HG03521 (cell line): ENCODE results near the gene AREG.

Experiments used
- ATAC-seq: cut with Tn5 transposase; IDR thresholded peaks from one replicate; pipeline ENCODE4 v1.9.1; 2021; ENCODE audit warnings: mild to moderate bottlenecking, moderate library complexity; ENCODE audit not compliant: unreplicated experiment

Gene AREG

DNA sequence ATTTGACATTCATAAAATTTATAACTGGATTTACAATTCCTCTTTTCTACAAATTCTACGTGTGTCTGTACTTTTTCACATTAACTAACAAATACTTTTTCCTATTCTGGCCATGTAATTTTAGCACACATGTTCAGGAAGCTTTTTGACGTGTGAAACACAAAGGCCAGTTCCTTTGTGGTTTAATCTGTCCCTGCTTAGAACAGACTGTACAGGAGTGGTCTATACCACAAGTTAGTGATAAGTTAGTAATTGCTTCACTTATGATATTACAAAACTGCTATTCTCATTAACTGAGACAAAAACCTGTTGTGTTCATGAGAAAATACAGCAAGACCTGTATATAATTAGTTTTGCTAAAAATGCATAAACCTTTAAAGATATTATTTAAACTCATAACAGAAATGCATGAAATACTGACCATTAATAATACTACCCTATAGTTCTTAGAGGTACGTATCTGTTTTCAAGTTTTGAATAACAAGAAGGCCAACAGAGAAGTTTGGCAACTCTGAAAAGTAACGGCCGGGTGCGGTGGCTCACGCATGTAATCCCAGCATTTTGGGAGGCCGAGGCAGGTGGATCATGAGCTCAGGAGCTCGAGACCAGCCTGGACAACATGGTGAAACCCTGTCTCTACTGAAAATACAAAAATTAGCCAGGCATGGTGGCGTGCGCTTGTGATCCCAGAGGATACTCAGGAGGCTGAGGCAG is 13.7 kb upstream of the AREG start:
- peak; percentile 65 for ATAC-seq

GRCh38 chr4:74433043-74433442 is 11.9 kb upstream of the AREG start:
- ATAC-seq: no peak

- ATAC-seq: no peak
Observed at GRCh38 chr4:74433541-74434172, 11.3 kb upstream of the AREG start.

DNA sequence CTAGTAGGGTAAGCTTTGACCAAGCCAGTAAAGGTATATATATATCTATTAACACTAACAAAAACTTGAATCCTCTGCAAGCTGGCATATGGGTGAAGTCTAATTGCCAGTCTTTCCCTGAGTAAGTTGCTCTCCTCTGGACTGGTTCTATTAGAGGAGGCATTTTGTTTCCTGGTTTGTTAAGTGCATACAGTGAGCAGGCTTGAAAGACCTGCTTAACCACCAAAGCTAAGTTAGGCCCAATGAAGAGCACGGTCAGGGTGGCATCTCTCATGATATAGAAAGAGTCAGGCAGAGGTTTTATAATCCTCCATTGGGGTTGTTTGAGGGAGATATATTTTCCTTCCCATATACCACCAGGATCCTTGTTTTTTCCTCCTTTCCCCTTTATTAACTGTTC is 9.6 kb upstream of the AREG start:
- ATAC-seq: no peak

- no peak for ATAC-seq
Observed at GRCh38 chr4:74437866-74438265, 7.1 kb upstream of the AREG start.

DNA sequence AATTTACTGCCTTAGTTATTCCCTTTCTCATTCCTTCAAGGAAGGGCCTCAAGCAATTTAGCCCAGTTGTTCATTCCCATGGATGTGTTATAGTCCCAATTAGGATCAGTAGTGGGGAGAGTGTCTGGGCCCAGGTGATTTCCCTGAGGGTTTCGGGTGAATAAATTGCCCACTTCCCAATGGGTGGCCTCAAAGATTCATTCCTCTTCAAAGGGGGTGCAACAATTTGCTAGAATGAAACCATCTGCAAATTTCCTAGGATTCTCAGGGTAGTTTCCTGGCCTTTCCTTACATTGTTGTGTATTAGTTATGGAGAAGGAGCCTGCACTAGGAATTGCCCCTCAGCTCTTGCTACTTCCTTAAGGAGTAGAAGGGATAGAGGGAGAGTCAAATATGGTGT is 6.3 kb upstream of the AREG start:
- no peak for ATAC-seq

GRCh38 chr4:74439952-74440351 is 5.0 kb upstream of the AREG start:
- no peak for ATAC-seq

- ATAC-seq: no peak
Observed at GRCh38 chr4:74440356-74440755, 4.6 kb upstream of the AREG start.

DNA sequence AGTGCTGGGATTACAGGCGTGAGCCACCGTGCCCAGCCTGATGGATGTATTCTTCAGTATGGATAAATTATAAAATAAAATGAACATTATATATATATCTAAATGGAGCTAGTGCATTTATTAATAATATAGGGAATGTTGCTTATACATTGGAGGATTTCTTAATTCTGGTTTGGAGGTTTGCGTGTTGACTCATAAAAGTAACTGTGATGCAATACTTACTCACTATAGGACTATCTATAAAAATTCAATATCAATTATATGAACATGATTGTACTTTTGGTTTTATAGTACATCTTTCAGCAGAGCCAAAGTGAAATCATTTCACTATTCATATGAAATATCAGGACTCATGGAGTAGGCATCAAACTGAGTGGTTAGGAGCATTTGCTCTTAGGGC is 3.2 kb upstream of the AREG start:
- ATAC-seq: no peak

DNA sequence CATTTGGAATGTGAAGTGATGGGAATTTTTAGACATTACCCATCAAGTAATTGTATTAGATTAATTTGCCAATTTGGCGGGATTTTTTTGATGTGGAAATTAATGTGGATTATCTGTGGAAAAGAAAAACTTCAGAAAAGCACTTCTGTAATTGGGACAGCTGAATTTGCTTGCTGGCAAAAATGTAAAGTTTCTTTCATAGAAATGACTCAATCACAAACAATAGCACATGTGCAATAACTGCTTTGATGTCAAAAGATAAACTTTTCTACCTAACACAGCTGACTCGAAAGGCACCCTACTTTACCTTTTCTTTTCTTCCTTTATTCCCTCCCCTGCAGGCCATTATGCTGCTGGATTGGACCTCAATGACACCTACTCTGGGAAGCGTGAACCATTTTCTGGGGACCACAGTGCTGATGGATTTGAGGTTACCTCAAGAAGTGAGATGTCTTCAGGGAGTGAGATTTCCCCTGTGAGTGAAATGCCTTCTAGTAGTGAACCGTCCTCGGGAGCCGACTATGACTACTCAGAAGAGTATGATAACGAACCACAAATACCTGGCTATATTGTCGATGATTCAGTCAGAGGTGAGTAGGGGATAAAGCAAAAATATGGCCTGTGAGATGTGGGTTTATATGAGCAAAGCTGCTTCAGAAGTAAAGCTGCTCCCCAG is 1.4 kb downstream of the AREG start:
- ATAC-seq: no peak

DNA sequence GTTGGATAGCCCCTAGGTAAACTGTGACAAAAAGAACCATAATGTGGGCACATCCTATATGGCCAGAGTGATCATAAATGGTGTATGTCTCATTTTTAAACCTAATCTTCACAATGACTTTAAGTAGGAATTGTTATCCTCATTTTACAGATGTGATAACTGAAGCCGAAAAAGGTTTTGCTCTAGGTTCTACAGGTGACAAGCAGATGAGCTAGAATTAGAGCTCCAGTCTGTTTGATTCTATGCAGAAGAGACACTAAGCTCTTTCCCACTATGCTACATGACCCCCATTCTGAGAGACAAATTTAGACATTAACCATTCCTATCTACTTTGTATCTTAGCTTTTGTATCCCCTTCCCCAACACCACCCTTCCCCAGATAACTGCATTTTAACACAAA is 2.0 kb downstream of the AREG start:
- ATAC-seq: no peak

- ATAC-seq: no peak
Observed at GRCh38 chr4:74447636-74448233, 2.8 kb downstream of the AREG start.

DNA sequence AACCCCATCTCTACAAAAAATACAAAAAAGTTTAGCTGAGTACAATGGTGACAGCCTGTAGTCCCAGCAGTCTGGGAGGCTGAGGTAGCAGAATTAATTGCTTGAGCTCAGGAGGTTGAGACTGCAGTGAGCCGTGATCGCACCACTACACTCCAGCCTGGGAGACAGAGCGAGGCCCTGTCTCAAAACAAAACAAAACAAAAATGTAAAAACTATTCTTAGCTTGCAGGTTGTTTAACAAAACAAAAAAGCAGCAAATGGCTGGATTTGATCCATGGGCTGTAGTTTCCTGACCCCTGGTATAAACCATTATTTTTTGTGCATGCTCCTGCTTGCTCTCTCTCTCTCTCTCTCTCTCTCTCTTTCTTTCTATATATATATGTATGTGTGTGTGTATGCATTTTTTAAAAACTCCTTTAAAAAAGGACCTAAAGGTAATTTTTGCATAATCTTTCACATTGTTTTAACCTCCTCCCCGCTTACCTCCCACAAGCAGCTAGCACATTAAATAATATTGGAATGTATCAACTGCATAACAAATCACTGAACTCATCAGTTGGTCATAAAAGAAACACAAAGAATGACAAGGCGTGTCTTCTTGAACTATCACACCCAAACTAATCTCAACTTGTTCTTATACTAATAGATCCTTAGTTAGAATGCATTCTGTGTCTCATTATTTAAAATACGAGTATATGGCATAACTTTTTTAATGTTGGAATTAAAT is 4.8 kb downstream of the AREG start:
- no peak for ATAC-seq

- ATAC-seq: no peak
Observed at GRCh38 chr4:74450298-74450683, 5.4 kb downstream of the AREG start.

DNA sequence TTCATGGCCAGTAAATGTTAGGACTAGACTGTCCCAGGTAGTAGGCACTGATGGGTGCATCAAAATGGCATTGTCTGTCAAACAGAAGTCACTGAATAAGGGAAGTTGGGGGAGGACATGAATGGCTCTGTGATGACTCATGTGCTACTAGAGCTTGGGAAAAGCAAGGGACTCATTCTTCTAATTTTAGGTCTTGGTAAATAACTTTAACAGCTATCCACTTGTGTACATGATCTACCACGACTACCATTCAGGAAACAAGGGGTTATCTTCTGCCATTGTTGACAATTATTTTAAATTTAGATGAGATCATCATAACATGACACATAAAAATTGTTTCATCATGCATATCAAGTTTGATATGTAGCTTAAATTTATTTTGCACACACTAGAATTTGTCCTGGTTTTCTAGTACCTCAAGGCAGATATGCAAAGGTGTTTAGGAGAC is 6.3 kb downstream of the AREG start:
- no peak for ATAC-seq

DNA sequence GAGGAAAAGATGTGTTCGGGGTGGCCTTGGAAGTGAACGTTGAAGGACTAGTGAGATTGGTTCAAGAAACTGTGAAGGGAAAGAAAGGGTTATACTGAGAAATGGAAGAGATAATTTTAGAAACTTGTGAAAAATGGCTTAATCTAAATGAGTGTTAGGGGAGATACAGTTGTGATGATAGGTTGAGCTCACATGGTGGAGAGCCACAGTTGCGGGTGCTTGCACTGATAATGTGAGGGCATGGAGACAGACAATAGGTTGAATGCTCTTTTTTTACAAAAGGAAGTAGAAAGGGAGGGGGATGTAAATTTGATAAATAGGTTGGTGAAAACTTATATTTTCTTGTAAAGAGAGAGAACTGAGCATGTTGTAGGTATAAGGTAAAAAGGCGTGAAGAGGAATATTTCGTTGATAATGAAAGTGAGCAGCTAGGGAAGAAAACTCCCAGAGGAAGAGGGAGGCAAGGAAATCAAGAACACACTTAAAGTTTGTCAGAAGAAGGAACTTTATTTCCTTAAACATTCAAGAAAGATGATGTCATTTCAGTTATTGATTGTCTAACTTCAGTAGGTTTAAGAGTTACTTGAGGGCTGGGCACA is 8.2 kb downstream of the AREG start:
- no peak for ATAC-seq

- no peak for ATAC-seq
Observed at GRCh38 chr4:74453829-74454742, 9.2 kb downstream of the AREG start.

DNA sequence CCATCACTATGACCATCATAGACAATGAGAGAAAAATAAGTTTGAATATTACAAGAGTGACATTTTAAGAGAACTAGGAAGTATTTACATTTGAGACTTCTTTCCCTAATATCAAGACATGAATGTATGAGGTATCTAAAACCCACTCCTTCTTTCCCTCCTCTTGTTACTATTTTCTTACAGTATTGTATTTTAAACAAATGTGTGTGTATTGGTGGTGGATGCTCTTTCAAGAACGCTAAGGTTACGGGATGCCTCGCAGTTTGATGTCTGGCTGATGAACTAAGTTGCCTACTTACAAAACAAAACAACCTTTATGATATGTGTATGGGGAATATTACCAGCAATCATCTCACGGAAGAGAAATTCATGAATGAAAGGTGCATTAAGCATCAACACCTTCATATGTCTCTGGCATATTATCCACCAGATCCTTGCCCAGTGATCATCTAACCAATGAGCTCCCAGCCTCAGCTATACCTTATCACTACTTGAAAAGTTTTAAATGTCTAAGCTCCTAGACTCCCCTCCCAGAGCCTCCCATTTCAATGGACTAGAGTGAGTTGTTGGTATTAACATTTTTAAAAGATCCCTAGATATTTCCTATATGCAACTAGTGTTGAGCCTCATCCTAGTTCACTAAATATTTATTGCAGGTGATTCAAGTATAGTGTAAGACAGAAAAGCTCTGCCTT is 10.6 kb downstream of the AREG start:
- no peak for ATAC-seq

- ATAC-seq: no peak
Observed at GRCh38 chr4:74456056-74456744, 11.3 kb downstream of the AREG start.
